CD4-positive, alpha-beta memory T cell (primary cell): ENCODE data around the gene ARHGAP21. TPM values are rescaled to one million over a fixed set of nuclear protein-coding genes. Genes with fewer than 3 reads are reported as not detected.

ENCODE experiments used
- CTCF ChIA-PET: fragments of 350-600 bp; sonication (Branson Sonifier 250); formaldehyde crosslinking; loops from one replicate; lab custom pipeline; 2021; ENCODE audit warnings: inconsistent platforms; ENCODE audit not compliant: partially characterized antibody; lab: Charles Lee
- POLR2A ChIA-PET: fragments of 350-600 bp; sonication (Branson Sonifier 250); formaldehyde crosslinking; loops from one replicate; lab custom pipeline; 2021; ENCODE audit not compliant: partially characterized antibody; lab: Charles Lee
- DNase-seq, 5 donors: peaks; one replicate each; pipeline versions ENCODE4 v3.0.0 to v3.0.0-alpha.2; 2020 to 2022; ENCODE audit warnings: mixed read lengths in 1 of 5
- H3K27ac ChIP-seq: one replicate; pipeline ENCODE4 v1.7.0; 2013; ENCODE audit warnings: low read depth, low read length
- H3K27me3 ChIP-seq: 2 replicates; pipeline ENCODE4 v1.7.0; 2013; ENCODE audit warnings: mild to moderate bottlenecking, low read length, moderate library complexity; ENCODE audit not compliant: insufficient read depth
- H3K36me3 ChIP-seq: 2 replicates; pipeline ENCODE4 v1.7.0; 2013; ENCODE audit warnings: mild to moderate bottlenecking, low read length, moderate library complexity; ENCODE audit not compliant: insufficient read depth
- H3K4me1 ChIP-seq: 2 replicates; pipeline ENCODE4 v1.7.0; 2013; ENCODE audit warnings: mild to moderate bottlenecking, low read length, moderate library complexity; ENCODE audit not compliant: insufficient read depth
- H3K4me3 ChIP-seq, 2 donors: one replicate each; pipeline ENCODE4 v1.7.0; 2013; ENCODE audit warnings: low read length in 2 of 2, mild to moderate bottlenecking in 1 of 2
- H3K9me3 ChIP-seq, 2 donors: one replicate each; pipeline ENCODE4 v1.7.0; 2013; ENCODE audit warnings: low read length in 2 of 2, control low read depth in 1 of 2; ENCODE audit not compliant: control insufficient read depth in 1 of 2
- H3K27ac Mint-ChIP-seq, 7 donors: one replicate each; pipeline ENCODE4 v1.8.0; 2020 to 2021; ENCODE audit warnings: mixed read lengths in 7 of 7, mild to moderate bottlenecking in 6 of 7, inconsistent platforms in 3 of 7, moderate library complexity in 3 of 7
- H3K27me3 Mint-ChIP-seq, 2 donors: one replicate each; pipeline ENCODE4 v1.8.0; 2020 to 2021; ENCODE audit warnings: mixed read lengths in 2 of 2
- H3K36me3 Mint-ChIP-seq, 2 donors: one replicate each; pipeline ENCODE4 v1.8.0; 2020 to 2021; ENCODE audit warnings: mixed read lengths in 2 of 2, inconsistent platforms in 1 of 2, mild to moderate bottlenecking in 1 of 2
- H3K4me1 Mint-ChIP-seq, 4 donors: one replicate each; pipeline ENCODE4 v1.8.0; 2020 to 2021; ENCODE audit warnings: mixed read lengths in 4 of 4, mild to moderate bottlenecking in 1 of 4
- H3K4me3 Mint-ChIP-seq, 8 donors: one replicate each; pipeline ENCODE4 v1.8.0; 2020 to 2021; ENCODE audit warnings: mixed read lengths in 8 of 8, mild to moderate bottlenecking in 7 of 8, moderate library complexity in 6 of 8, inconsistent platforms in 3 of 8
- H3K9me3 Mint-ChIP-seq, 8 donors: one replicate each; pipeline ENCODE4 v1.8.0; 2020 to 2021; ENCODE audit warnings: mixed read lengths in 8 of 8, mild to moderate bottlenecking in 5 of 8, inconsistent platforms in 3 of 8, moderate library complexity in 1 of 8
- intact Hi-C: fragments of 100-400 bp; cut with micrococcal nuclease; formaldehyde crosslinking; loops from one replicate; pipeline ENCODE4 v1.15.1; 2023
- polyA plus RNA-seq, 2 donors: library from polyadenylated mRNA; unstranded; fragments of 300-500 nt; fragmentation: Illumina TruSeq; gene quantifications; one replicate each; pipeline ENCODE4 v1.2.3, GENCODE V29; 2021
- total RNA-seq, 2 experiments: library from RNA; stranded (reverse); gene quantifications; one replicate each; pipeline ENCODE4 v1.2.3, GENCODE V29; 2021

ARHGAP21 gene
- total and polyA plus RNA-seq, 4 experiments from 2014 or later, result 1.00 to 28.0 (median 14.2) TPM

- no peaks in the 10 kb centered on the region for H3K27me3 Mint-ChIP-seq
- H3K27ac Mint-ChIP-seq, result no peak overlapping the region
- Histone ChIP-seq H3K9me3 (no peaks in the 10 kb centered on the region), H3K27ac (no peak overlapping the region), H3K27me3 (no peaks in the 10 kb centered on the region), H3K4me3 (no peak overlapping the region), H3K36me3 (no peaks in the 10 kb centered on the region), H3K4me1 (peaks cover 24% of the 10 kb centered on the region)
- H3K4me1 Mint-ChIP-seq, result peaks cover 10 to 19% (median 12%) of the 10 kb centered on the region in 4 donors
- ChIA-PET POLR2A (no interaction called here), CTCF (no interaction called here)
- intact Hi-C loops, result no loop called here
- no peaks in the 10 kb centered on the region for H3K9me3 Mint-ChIP-seq
- DNase-seq, result no peak
- H3K36me3 Mint-ChIP-seq, result peaks cover 0 to 2% of the 10 kb centered on the region in 2 donors
- H3K4me3 Mint-ChIP-seq, result no peak overlapping the region
These were observed 5.4 kb downstream of the ARHGAP21 start for GRCh38 chr10:24718031-24718855.

- DNase-seq, result no peak
- Mint-ChIP-seq H3K9me3 (no peaks in the 10 kb centered on the region), H3K27ac (no peak overlapping the region), H3K4me1 (peaks cover 7 to 11% (median 9%) of the 10 kb centered on the region in 4 donors), H3K27me3 (no peaks in the 10 kb centered on the region), H3K4me3 (no peak overlapping the region), H3K36me3 (no peaks in the 10 kb centered on the region)
- Histone ChIP-seq H3K27me3 (no peaks in the 10 kb centered on the region), H3K4me1 (peaks cover 12% of the 10 kb centered on the region), H3K27ac (no peak overlapping the region), H3K4me3 (no peak overlapping the region), H3K36me3 (no peaks in the 10 kb centered on the region), H3K9me3 (no peaks in the 10 kb centered on the region)
- intact Hi-C loops, result no loop called here
- ChIA-PET CTCF (no interaction called here), POLR2A (no interaction called here)
These were observed 7.4 kb downstream of the ARHGAP21 start for GRCh38 chr10:24716295-24716694.

GRCh38 chr10:24715246-24715769, 8.4 kb downstream of the ARHGAP21 start:
- Mint-ChIP-seq H3K27ac (no peak overlapping the region), H3K9me3 (no peaks in the 10 kb centered on the region), H3K4me3 (no peak overlapping the region), H3K36me3 (no peaks in the 10 kb centered on the region), H3K27me3 (no peaks in the 10 kb centered on the region), H3K4me1 (peaks cover 0 to 8% (median 5%) of the 10 kb centered on the region in 4 donors)
- intact Hi-C loops, result no loop called here
- Histone ChIP-seq H3K4me3 (no peak overlapping the region), H3K4me1 (peaks cover 2% of the 10 kb centered on the region), H3K27me3 (no peaks in the 10 kb centered on the region), H3K27ac (no peak overlapping the region), H3K36me3 (no peaks in the 10 kb centered on the region), H3K9me3 (no peaks in the 10 kb centered on the region)
- ChIA-PET CTCF (no interaction called here), POLR2A (no interaction called here)
- DNase-seq, result no peak

GRCh38 chr10:24713086-24713485, 10.6 kb downstream of the ARHGAP21 start:
- H3K9me3 ChIP-seq, result no peaks in the 10 kb centered on the region
- H3K4me1 ChIP-seq, result no peaks in the 10 kb centered on the region
- no peaks in the 10 kb centered on the region for H3K9me3 Mint-ChIP-seq
- ChIA-PET CTCF (no interaction called here), POLR2A (interaction anchor here (1.3 kb wide), 1 partner anchor 10 kb away, joined by 4 read pairs; the partner anchor contains the start of gene ARHGAP21)
- H3K27me3 Mint-ChIP-seq, result no peaks in the 10 kb centered on the region
- DNase-seq, result no peak
- no peaks in the 10 kb centered on the region for H3K27me3 ChIP-seq
- no peaks in the 10 kb centered on the region for H3K36me3 ChIP-seq
- H3K27ac ChIP-seq, result no peak overlapping the region
- H3K4me3 ChIP-seq, result no peak overlapping the region
- H3K4me1 Mint-ChIP-seq, result peaks cover 0 to 6% (median 4%) of the 10 kb centered on the region in 4 donors
- no peak overlapping the region for H3K27ac Mint-ChIP-seq
- H3K36me3 Mint-ChIP-seq, result no peaks in the 10 kb centered on the region
- H3K4me3 Mint-ChIP-seq, result no peak overlapping the region
- intact Hi-C loops, result no loop called here

- POLR2A ChIA-PET, result no interaction called here
- peaks cover 0 to 6% (median 4%) of the 10 kb centered on the region in 4 donors for H3K4me1 Mint-ChIP-seq
These were observed 12.2 kb downstream of the ARHGAP21 start for GRCh38 chr10:24711465-24711864.

GRCh38 chr10:24708081-24708480, 15.6 kb downstream of the ARHGAP21 start:
- Mint-ChIP-seq H3K36me3 (no peaks in the 10 kb centered on the region), H3K4me3 (no peak overlapping the region), H3K27ac (no peak overlapping the region), H3K27me3 (no peaks in the 10 kb centered on the region), H3K4me1 (peaks cover 0 to 6% (median 4%) of the 10 kb centered on the region in 4 donors), H3K9me3 (no peaks in the 10 kb centered on the region)
- no peak for DNase-seq
- ChIA-PET POLR2A (interaction anchor here (3.3 kb wide), 1 partner anchor 16 kb away, joined by 17 read pairs; the partner anchor contains the start of gene ARHGAP21), CTCF (interaction anchor here (0.9 kb wide), 1 partner anchor 62 kb away, joined by 3 read pairs; no protein-coding TSS in a partner anchor)
- H3K9me3 ChIP-seq, result no peaks in the 10 kb centered on the region
- intact Hi-C loops, result no loop called here
- H3K4me1 ChIP-seq, result peaks cover 11% of the 10 kb centered on the region
- H3K4me3 ChIP-seq, result no peak overlapping the region
- no peaks in the 10 kb centered on the region for H3K27me3 ChIP-seq
- H3K27ac ChIP-seq, result no peak overlapping the region
- H3K36me3 ChIP-seq, result no peaks in the 10 kb centered on the region

More at GRCh38 chr10:24711465-24711864, 12.2 kb downstream of the ARHGAP21 start:
- Mint-ChIP-seq H3K27ac (no peak overlapping the region), H3K9me3 (no peaks in the 10 kb centered on the region), H3K4me3 (no peak overlapping the region), H3K27me3 (no peaks in the 10 kb centered on the region), H3K36me3 (no peaks in the 10 kb centered on the region)
- intact Hi-C loops, result no loop called here
- Histone ChIP-seq H3K4me1 (peaks cover 6% of the 10 kb centered on the region), H3K9me3 (no peaks in the 10 kb centered on the region), H3K27me3 (no peaks in the 10 kb centered on the region), H3K4me3 (no peak overlapping the region), H3K36me3 (no peaks in the 10 kb centered on the region), H3K27ac (no peak overlapping the region)
- CTCF ChIA-PET, result no interaction called here
- DNase-seq, result no peak

GRCh38 chr10:24707445-24707844, 16.2 kb downstream of the ARHGAP21 start:
- H3K4me1 ChIP-seq, result peaks cover 11% of the 10 kb centered on the region
- Mint-ChIP-seq H3K27ac (no peak overlapping the region), H3K27me3 (no peaks in the 10 kb centered on the region), H3K4me3 (no peak overlapping the region), H3K9me3 (no peaks in the 10 kb centered on the region), H3K36me3 (no peaks in the 10 kb centered on the region), H3K4me1 (peaks cover 0 to 6% (median 4%) of the 10 kb centered on the region in 4 donors)
- CTCF ChIA-PET, result interaction anchor here (0.9 to 1.2 kb wide), 2 partner anchors 62 to 223 kb away, joined by 3 read pairs; no protein-coding TSS in a partner anchor
- intact Hi-C loops, result no loop called here
- H3K27me3 ChIP-seq, result no peaks in the 10 kb centered on the region
- no peaks in the 10 kb centered on the region for H3K9me3 ChIP-seq
- no peak for DNase-seq
- H3K4me3 ChIP-seq, result no peak overlapping the region
- POLR2A ChIA-PET, result interaction anchor here (3.3 kb wide), 1 partner anchor 16 kb away, joined by 17 read pairs; the partner anchor contains the start of gene ARHGAP21
- no peak overlapping the region for H3K27ac ChIP-seq
- H3K36me3 ChIP-seq, result no peaks in the 10 kb centered on the region
